AG04449 (cell line): ENCODE results near the gene TMEM259.

Experiments used
- CTCF ChIA-PET: fragments of 350-600 bp; formaldehyde crosslinking; extraction: SDS; loops from one replicate; lab custom pipeline; 2021; ENCODE audit warnings: antibody characterized with exemption; lab: Yijun Ruan, JAX
- POLR2A ChIA-PET: fragments of 400-600, 350-600 bp; formaldehyde crosslinking; extraction: SDS; loops from one replicate; lab custom pipeline; 2020; ENCODE audit warnings: antibody characterized with exemption, inconsistent platforms; lab: Yijun Ruan, JAX
- DNase-seq: peaks from one replicate; pipeline ENCODE4 v3.0.0-alpha.2; 2010; ENCODE audit warnings: low read depth, low spot score
- H3K4me3 ChIP-seq: 2 replicates; pipeline ENCODE4 v1.5.1; 2011; ENCODE audit warnings: low read depth, mild to moderate bottlenecking, control low read depth, low read length
- TF ChIP-seq, protein P1 (sequence below): IDR thresholded peaks from one replicate; pipeline ENCODE4 v1.5.1; 2011; ENCODE audit warnings: mild to moderate bottlenecking, moderate library complexity, low read length, control low read depth, inconsistent platforms; ENCODE audit not compliant: insufficient read depth; ENCODE audit errors: missing control alignments

Gene TMEM259

DNA sequence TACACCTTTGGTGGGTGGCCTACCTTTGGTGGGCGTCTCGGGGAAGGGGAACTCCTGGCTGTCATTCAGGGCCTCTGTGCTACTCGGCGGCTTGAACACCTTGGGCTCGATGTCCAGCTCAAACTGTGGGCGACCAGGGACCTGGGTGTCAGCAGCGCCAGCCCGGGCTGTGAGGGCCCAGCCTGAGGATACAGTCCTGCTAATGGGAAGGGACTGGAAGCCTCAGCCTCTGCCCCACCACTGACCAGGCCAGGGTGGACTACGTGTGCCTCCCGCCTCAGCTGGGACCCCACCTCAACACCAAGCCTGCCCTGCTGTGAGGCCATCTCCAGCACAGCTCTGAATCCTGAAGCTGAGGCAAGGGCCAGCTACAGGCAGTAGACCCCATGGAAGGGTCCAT lies 7.7 kb downstream of the TMEM259 start:
- CTCF ChIA-PET = interaction anchor here (1.2 kb wide), 1 partner anchor 227 kb away, joined by 3 read pairs; no protein-coding TSS in a partner anchor
- no peak for DNase-seq
- POLR2A ChIA-PET = interaction anchor here (0.6 kb wide), 1 partner anchor 29 kb away, joined by 4 read pairs; no protein-coding TSS in a partner anchor
- TF ChIP-seq, protein P1, sequence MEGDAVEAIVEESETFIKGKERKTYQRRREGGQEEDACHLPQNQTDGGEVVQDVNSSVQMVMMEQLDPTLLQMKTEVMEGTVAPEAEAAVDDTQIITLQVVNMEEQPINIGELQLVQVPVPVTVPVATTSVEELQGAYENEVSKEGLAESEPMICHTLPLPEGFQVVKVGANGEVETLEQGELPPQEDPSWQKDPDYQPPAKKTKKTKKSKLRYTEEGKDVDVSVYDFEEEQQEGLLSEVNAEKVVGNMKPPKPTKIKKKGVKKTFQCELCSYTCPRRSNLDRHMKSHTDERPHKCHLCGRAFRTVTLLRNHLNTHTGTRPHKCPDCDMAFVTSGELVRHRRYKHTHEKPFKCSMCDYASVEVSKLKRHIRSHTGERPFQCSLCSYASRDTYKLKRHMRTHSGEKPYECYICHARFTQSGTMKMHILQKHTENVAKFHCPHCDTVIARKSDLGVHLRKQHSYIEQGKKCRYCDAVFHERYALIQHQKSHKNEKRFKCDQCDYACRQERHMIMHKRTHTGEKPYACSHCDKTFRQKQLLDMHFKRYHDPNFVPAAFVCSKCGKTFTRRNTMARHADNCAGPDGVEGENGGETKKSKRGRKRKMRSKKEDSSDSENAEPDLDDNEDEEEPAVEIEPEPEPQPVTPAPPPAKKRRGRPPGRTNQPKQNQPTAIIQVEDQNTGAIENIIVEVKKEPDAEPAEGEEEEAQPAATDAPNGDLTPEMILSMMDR = no peak
- H3K4me3 ChIP-seq = no peak overlapping the region

DNA sequence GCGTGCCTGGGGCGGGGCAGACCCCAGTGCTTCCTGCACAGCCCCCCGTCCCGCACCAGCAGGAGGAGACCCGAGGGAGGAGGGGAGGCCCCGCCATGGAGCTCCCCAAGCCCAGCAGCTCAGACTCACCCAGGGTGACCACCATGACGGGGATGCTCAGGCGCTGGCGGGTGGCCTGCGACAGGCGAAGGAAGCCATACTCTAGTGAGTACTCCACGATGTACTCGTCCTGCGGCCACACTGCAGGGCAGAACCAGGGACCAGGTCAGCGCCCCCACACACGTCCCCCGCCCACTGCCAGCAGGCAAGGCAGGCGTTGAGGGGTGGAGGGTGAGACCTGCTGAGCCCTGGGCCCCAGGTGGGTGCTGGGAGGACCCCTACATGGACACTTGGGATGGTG lies 8.6 kb downstream of the TMEM259 start:
- TF ChIP-seq, protein P1 = no peak
- DNase-seq = no peak
- POLR2A ChIA-PET = no interaction called here
- H3K4me3 ChIP-seq = no peak overlapping the region
- CTCF ChIA-PET = no interaction called here

DNA sequence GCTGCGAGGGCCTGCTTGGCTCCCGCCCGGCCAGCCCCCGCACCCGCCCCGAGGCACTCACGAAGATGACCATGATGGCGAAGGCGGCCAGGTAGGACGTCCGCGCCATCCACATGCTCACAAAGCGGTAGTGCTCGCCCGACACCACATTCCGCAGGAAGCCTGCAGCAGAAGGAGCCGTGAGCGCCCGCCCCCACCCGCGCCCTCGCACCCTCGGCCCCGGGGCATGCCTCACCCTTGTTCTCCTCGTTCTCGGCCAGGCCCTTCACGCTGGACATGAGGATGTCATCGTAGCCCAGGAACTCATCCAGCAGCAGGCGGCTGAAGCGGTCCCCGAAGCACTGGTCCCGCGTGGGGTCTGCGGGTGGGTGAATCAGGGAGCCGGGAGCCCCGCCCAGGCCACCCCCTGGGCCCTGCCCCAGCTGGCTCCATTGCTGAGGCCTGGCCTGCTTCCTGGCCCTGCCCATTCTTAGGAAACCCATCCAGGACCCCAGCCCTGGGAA lies 9.0 kb downstream of the TMEM259 start:
- DNase-seq = no peak
- TF ChIP-seq, protein P1 = no peak
- ChIA-PET POLR2A (no interaction called here), CTCF (no interaction called here)
- H3K4me3 ChIP-seq = no peak overlapping the region

DNA sequence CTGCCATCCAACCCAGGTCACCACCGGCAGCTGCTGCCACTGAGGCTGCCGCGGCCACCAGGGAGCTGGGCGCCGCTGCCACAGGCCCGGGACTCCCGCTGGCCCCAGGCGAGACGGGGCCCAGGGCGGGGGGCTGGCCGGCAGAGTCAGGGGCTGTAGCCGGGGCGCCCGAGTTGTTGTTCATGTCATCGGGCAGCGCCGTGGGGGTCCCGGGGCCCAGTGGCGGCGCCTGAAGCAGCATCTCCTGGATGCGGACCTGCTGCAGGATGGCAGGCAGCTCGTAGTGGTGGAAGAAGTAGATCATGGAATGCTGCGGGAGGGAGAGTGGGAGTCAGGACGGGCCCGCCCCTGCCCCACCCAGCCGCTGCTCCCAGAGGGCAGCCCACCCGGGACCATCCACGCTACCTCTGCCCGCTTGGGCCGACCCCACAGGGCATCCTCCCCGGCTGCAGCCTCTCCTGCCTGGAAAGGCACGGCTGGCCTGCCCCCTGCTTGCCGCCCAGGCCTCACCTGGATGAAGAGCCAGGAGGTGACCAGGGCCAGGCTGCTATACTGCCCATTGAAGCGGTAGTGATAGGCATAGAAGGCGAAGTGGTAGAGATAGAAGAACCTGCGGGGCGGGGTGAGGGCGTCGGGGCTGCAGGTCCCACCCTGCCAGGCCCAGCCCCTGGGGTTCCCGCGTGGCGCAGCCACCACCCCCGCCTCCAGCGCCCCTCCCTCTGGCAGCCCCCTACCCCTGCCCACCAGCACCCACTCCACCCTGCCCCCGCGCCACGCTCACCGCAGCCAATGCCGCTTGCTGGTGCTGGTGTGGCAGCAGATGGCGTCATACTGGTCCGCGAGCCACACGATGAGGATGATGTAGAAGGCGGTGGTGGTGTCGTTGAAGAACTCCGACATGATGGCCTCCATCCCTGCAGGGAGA lies 10.1 kb downstream of the TMEM259 start:
- ChIA-PET CTCF (interaction anchor here (1.5 kb wide), 1 partner anchor 9 kb away, joined by 3 read pairs; no protein-coding TSS in a partner anchor), POLR2A (interaction anchor here (1.2 kb wide), 1 partner anchor 10 kb away, joined by 4 read pairs; the partner anchor contains the start of genes RNU6-2 and TMEM259)
- TF ChIP-seq, protein P1 = no peak
- DNase-seq = no peak
- H3K4me3 ChIP-seq = no peak overlapping the region

DNA sequence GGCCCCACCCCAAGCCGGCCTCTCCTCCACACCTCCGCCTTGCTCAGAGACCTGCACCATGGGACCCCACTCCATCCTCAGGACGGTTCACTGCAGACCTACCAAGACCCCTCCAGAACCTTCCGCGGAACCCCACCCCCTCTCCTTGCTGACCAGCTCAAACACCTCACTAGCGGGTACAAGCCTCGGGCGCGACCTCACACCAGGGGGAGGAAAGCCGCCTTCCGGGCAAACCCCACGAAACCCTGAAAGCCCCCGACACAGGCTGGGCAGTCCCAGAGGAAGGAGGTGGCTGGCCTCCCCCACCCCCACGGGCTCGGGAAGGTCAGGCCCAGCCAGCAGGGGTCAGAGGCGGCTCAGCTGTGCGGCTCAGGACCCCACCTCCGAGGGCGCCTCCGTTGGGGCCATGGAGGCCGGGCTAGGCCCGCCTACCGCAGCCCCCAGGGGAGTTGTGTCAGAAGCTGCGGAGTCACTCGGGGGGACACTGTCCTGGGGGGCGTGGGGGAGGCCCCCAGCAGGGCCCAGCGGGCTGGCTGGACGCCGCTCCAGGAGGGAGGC lies 10.9 kb downstream of the TMEM259 start:
- CTCF ChIA-PET = interaction anchor here (1.5 kb wide), 1 partner anchor 10 kb away, joined by 3 read pairs; no protein-coding TSS in a partner anchor
- TF ChIP-seq, protein P1 = no peak
- POLR2A ChIA-PET = interaction anchor here (0.8 to 1.2 kb wide), 2 partner anchors 11 to 254 kb away, joined by 3 to 4 read pairs; partner anchors contain the start of genes RNU6-2 and TMEM259
- no peak overlapping the region for H3K4me3 ChIP-seq
- no peak for DNase-seq
